ENCODE results near the gene LRP2.

The LRP2 gene

GRCh38 chr2:169082995-169083394 lies 279.3 kb downstream of the LRP2 start:
- DNase-seq = no peak

- no peak for DNase-seq
Observed at GRCh38 chr2:169081551-169081950, 280.8 kb downstream of the LRP2 start.

DNA sequence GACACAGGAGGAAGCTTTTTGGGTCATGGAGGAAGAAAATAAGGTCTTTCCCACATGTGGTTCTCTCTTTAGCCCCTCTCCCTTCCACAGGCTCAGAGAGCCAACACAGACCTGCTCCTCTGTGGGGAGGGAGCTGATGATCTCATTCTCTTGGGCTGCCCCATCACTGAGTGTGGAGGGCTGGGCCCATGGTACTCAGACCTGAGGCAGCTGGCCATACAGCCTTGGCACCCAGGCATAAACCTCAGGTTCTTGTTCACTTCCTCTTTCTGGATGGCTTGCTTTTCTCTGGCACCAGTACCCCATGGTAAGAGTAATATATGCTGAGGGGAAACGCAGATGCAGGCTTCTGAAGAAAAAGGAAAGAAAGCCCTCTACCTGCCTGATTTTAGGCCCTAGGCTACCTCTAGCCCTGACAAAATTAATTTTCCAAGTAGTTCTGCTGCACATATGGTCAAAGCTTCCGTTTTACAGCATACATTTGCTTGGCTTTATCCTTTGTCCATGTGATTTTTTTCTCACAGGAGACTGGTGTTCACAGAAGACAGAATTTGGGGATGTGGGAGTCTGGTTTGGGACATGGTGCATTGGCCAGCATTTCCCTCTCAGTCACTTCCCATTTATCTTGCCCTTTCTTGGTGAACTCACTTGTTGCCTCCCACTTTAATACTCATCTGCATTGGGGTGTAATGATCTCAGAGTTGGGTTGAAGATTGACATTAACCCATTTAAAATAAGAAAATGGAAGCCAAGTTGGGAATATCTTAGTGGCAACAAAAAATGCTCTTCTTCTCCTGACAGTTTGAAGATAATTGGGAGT lies 281.9 kb downstream of the LRP2 start:
- no peak for DNase-seq

GRCh38 chr2:169077674-169078240 lies 284.6 kb downstream of the LRP2 start:
- no peak for DNase-seq
